GM12801 (cell line): ENCODE results near the gene PHKA1.

Experiments used
- CTCF ChIP-seq: IDR thresholded peaks from one replicate; pipeline ENCODE4 v1.5.1; 2011; ENCODE audit warnings: control low read depth; ENCODE audit not compliant: insufficient read length; ENCODE audit errors: extremely low read depth

Gene PHKA1

GRCh38 chrX:72712094-72712755, 1.9 kb downstream of the PHKA1 start:
- no peak for TF ChIP-seq CTCF

- TF ChIP-seq CTCF: no peak
Measured at GRCh38 chrX:72705814-72706213, 8.3 kb downstream of the PHKA1 start.

GRCh38 chrX:72705111-72705510, 9.0 kb downstream of the PHKA1 start:
- no peak for TF ChIP-seq CTCF

GRCh38 chrX:72694170-72694569, 19.9 kb downstream of the PHKA1 start:
- TF ChIP-seq CTCF: no peak

GRCh38 chrX:72693477-72693876, 20.6 kb downstream of the PHKA1 start:
- no peak for TF ChIP-seq CTCF

GRCh38 chrX:72687396-72687795, 26.7 kb downstream of the PHKA1 start:
- no peak for TF ChIP-seq CTCF

GRCh38 chrX:72685810-72686456, 28.2 kb downstream of the PHKA1 start:
- no peak for TF ChIP-seq CTCF
